Ishikawa (cell line): ENCODE measurements around the gene CSH1.
A peak's percentile ranks its signal among the peaks of the same experiment; 100 is the strongest.

Experiments
- CEBPB ChIP-seq: IDR thresholded peaks from 2 replicates; pipeline ENCODE4 v1.6.1; 2012
- CREB1 ChIP-seq: IDR thresholded peaks from 2 replicates; pipeline ENCODE4 v1.6.1; 2012; ENCODE audit warnings: low read depth
- EGR1 ChIP-seq: IDR thresholded peaks from 2 replicates; pipeline ENCODE4 v1.6.1; 2012
- EP300 ChIP-seq: IDR thresholded peaks from 2 replicates; pipeline ENCODE4 v1.6.1; 2012; ENCODE audit warnings: borderline replicate concordance
- FOXM1 ChIP-seq: IDR thresholded peaks from 2 replicates; pipeline ENCODE4 v1.6.1; 2012; ENCODE audit warnings: low read depth, borderline replicate concordance
- MAX ChIP-seq: IDR thresholded peaks from 2 replicates; pipeline ENCODE4 v1.6.1; 2012
- RAD21 ChIP-seq: IDR thresholded peaks from 2 replicates; pipeline ENCODE4 v1.6.1; 2012; ENCODE audit warnings: low read depth
- REST ChIP-seq: IDR thresholded peaks from 2 replicates; pipeline ENCODE4 v1.6.1; 2012; ENCODE audit warnings: low read depth, mild to moderate bottlenecking
- TAF1 ChIP-seq: IDR thresholded peaks from 2 replicates; pipeline ENCODE4 v1.6.1; 2012; ENCODE audit warnings: low read depth, mild to moderate bottlenecking
- TCF12 ChIP-seq: IDR thresholded peaks from 2 replicates; pipeline ENCODE4 v1.6.1; 2012; ENCODE audit warnings: low read depth
- TEAD4 ChIP-seq: IDR thresholded peaks from 2 replicates; pipeline ENCODE4 v1.6.1; 2012
- YY1 ChIP-seq: IDR thresholded peaks from 2 replicates; pipeline ENCODE4 v1.6.1; 2012; ENCODE audit warnings: low read depth
- ZBTB7A ChIP-seq: IDR thresholded peaks from 2 replicates; pipeline ENCODE4 v1.6.1; 2012; ENCODE audit warnings: low read depth
- TF ChIP-seq, protein P1 (sequence below): IDR thresholded peaks from 2 replicates; pipeline ENCODE4 v1.6.1; 2012

DNA sequence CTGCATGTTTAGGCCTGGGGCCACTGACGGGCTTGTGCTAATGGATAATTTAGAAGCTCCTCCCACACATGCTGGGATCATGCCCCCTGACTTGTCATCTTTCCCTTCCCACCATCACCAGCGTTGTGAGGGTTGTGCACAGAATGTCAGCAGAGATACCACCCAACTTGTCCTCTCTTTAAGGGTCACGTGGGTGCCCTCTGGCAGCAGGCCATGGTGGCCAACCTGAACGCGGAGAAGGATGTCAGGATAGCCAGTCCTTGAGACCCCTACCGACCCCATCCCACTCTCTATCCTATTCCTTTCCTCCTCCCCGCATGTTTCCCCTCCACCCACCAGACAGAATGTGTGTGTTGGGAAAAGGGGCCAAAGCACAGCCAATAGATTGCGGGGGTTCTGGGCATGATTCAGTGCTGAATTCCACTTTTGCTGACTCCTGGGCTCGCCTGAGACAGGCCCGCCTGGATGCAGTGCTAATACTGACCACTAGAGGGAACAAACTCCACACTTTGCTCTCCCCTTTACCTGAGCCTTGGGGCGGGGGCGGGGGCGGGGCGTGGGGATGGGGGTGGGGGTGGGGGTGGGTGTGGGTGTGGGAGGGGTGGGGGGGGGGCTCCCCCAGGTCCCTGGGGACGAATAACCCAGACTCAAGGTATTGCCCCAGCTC is 14.3 kb downstream of the CSH1 start, which contains the start of gene GH2:
- TF ChIP-seq ZBTB7A: no peak
- TF ChIP-seq EP300: no peak
- TF ChIP-seq TAF1: no peak
- TF ChIP-seq REST: no peak
- TF ChIP-seq MAX: no peak
- peak; percentile 11; the same call in 1 of the 2 replicates for TF ChIP-seq RAD21
- no peak for TF ChIP-seq TEAD4
- no peak for TF ChIP-seq FOXM1
- no peak for TF ChIP-seq EGR1
- TF ChIP-seq, protein P1, sequence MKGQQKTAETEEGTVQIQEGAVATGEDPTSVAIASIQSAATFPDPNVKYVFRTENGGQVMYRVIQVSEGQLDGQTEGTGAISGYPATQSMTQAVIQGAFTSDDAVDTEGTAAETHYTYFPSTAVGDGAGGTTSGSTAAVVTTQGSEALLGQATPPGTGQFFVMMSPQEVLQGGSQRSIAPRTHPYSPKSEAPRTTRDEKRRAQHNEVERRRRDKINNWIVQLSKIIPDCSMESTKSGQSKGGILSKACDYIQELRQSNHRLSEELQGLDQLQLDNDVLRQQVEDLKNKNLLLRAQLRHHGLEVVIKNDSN: peak; percentile 51; the same call in 1 of the 2 replicates
- TF ChIP-seq CEBPB: no peak
- TF ChIP-seq TCF12: no peak
- TF ChIP-seq YY1: no peak
- no peak for TF ChIP-seq CREB1
